ENCODE results near the gene INTS11.

The INTS11 gene

GRCh38 chr1:1342061-1342562 lies 17.7 kb upstream of the INTS11 start:
- peaks cover 12% of the 10 kb centered on the region for H3K79me2 ChIP-seq (ENCODE audit: control insufficient read depth, insufficient read depth, low read length)
- no peak overlapping the region for H3K23ac ChIP-seq (ENCODE audit: low read length)
- no peak overlapping the region for H3K4ac ChIP-seq (ENCODE audit: low read depth, low read length)
- DNase-seq = no peak
- no peak overlapping the region for H3K4me2 ChIP-seq (ENCODE audit: low read length)
- H3K36me3 ChIP-seq (ENCODE audit: control insufficient read depth, insufficient read depth, low read length) = peaks cover 7% of the 10 kb centered on the region
- H3K56ac ChIP-seq (ENCODE audit: low read length) = no peak overlapping the region
- H4K8ac ChIP-seq (ENCODE audit: low read depth, low read length) = no peak overlapping the region
- H3K9ac ChIP-seq (ENCODE audit: low read length) = no peak overlapping the region
- H4K5ac ChIP-seq (ENCODE audit: low read length) = no peak overlapping the region
- no peak overlapping the region for H3K27ac ChIP-seq (ENCODE audit: low read depth, low read length)
- H3K27me3 ChIP-seq (ENCODE audit: insufficient read depth, low read length, poor library complexity) = no peaks in the 10 kb centered on the region
- H2BK15ac ChIP-seq (replicated peaks; ENCODE audit: low read depth) = no peak overlapping the region
- no peak overlapping the region for H2BK5ac ChIP-seq (ENCODE audit: low read length)
- no peak overlapping the region for H3K18ac ChIP-seq (ENCODE audit: low read length)
- no peak overlapping the region for H2BK120ac ChIP-seq (ENCODE audit: low read depth, low read length)
- no peak overlapping the region for H3K4me3 ChIP-seq (ENCODE audit: low read length)
- peaks cover 11% of the 10 kb centered on the region for H3K79me1 ChIP-seq (ENCODE audit: low read length)
- no peaks in the 10 kb centered on the region for H3K4me1 ChIP-seq (ENCODE audit: control insufficient read depth, low read depth, low read length)
- no peak overlapping the region for H2AK5ac ChIP-seq (ENCODE audit: low read length)
- no CpG with 5 or more reads among the region's 28 CpGs for WGBS (ENCODE audit: extremely low coverage, insufficient coverage, low lambda C conversion rate)

GRCh38 chr1:1341549-1342021 lies 17.1 kb upstream of the INTS11 start:
- DNase-seq = no peak
- peaks cover 9% of the 10 kb centered on the region for H3K79me1 ChIP-seq (ENCODE audit: low read length)
- no peak overlapping the region for H3K27ac ChIP-seq (ENCODE audit: low read depth, low read length)
- H3K18ac ChIP-seq (ENCODE audit: low read length) = no peak overlapping the region
- H3K79me2 ChIP-seq (ENCODE audit: control insufficient read depth, insufficient read depth, low read length) = peaks cover 11% of the 10 kb centered on the region
- H3K4me3 ChIP-seq (ENCODE audit: low read length) = no peak overlapping the region
- H3K4ac ChIP-seq (ENCODE audit: low read depth, low read length) = no peak overlapping the region
- H2BK5ac ChIP-seq (ENCODE audit: low read length) = no peak overlapping the region
- H3K56ac ChIP-seq (ENCODE audit: low read length) = no peak overlapping the region
- H2BK120ac ChIP-seq (ENCODE audit: low read depth, low read length) = no peak overlapping the region
- no peaks in the 10 kb centered on the region for H3K27me3 ChIP-seq (ENCODE audit: insufficient read depth, low read length, poor library complexity)
- no peak overlapping the region for H2BK15ac ChIP-seq (replicated peaks; ENCODE audit: low read depth)
- no peak overlapping the region for H4K8ac ChIP-seq (ENCODE audit: low read depth, low read length)
- no peak overlapping the region for H3K23ac ChIP-seq (ENCODE audit: low read length)
- peaks cover 7% of the 10 kb centered on the region for H3K36me3 ChIP-seq (ENCODE audit: control insufficient read depth, insufficient read depth, low read length)
- H4K5ac ChIP-seq (ENCODE audit: low read length) = no peak overlapping the region
- no peaks in the 10 kb centered on the region for H3K4me1 ChIP-seq (ENCODE audit: control insufficient read depth, low read depth, low read length)
- no peak overlapping the region for H3K4me2 ChIP-seq (ENCODE audit: low read length)
- H2AK5ac ChIP-seq (ENCODE audit: low read length) = no peak overlapping the region
- no CpG with 5 or more reads among the region's 17 CpGs for whole genome bisulfite sequencing (ENCODE audit: extremely low coverage, insufficient coverage, low lambda C conversion rate)
- no peak overlapping the region for H3K9ac ChIP-seq (ENCODE audit: low read length)

GRCh38 chr1:1340791-1341548 lies 16.5 kb upstream of the INTS11 start:
- no peak for DNase-seq
- H3K4me1 ChIP-seq (ENCODE audit: control insufficient read depth, low read depth, low read length) = no peaks in the 10 kb centered on the region
- H3K9ac ChIP-seq (ENCODE audit: low read length) = no peak overlapping the region
- H3K27me3 ChIP-seq (ENCODE audit: insufficient read depth, low read length, poor library complexity) = no peaks in the 10 kb centered on the region
- H2BK120ac ChIP-seq (ENCODE audit: low read depth, low read length) = no peak overlapping the region
- H3K4me2 ChIP-seq (ENCODE audit: low read length) = no peak overlapping the region
- no peak overlapping the region for H2BK5ac ChIP-seq (ENCODE audit: low read length)
- H3K56ac ChIP-seq (ENCODE audit: low read length) = no peak overlapping the region
- WGBS (ENCODE audit: extremely low coverage, insufficient coverage, low lambda C conversion rate) = no CpG with 5 or more reads among the region's 36 CpGs
- peaks cover 4% of the 10 kb centered on the region for H3K79me1 ChIP-seq (ENCODE audit: low read length)
- peaks cover 5% of the 10 kb centered on the region for H3K79me2 ChIP-seq (ENCODE audit: control insufficient read depth, insufficient read depth, low read length)
- H4K5ac ChIP-seq (ENCODE audit: low read length) = no peak overlapping the region
- H2AK5ac ChIP-seq (ENCODE audit: low read length) = no peak overlapping the region
- no peak overlapping the region for H4K8ac ChIP-seq (ENCODE audit: low read depth, low read length)
- H3K18ac ChIP-seq (ENCODE audit: low read length) = no peak overlapping the region
- H3K4me3 ChIP-seq (ENCODE audit: low read length) = no peak overlapping the region
- no peak overlapping the region for H3K27ac ChIP-seq (ENCODE audit: low read depth, low read length)
- no peak overlapping the region for H2BK15ac ChIP-seq (replicated peaks; ENCODE audit: low read depth)
- H3K36me3 ChIP-seq (ENCODE audit: control insufficient read depth, insufficient read depth, low read length) = peaks cover 7% of the 10 kb centered on the region
- H3K23ac ChIP-seq (ENCODE audit: low read length) = no peak overlapping the region
- no peak overlapping the region for H3K4ac ChIP-seq (ENCODE audit: low read depth, low read length)

GRCh38 chr1:1340185-1340584 lies 15.7 kb upstream of the INTS11 start:
- Histone ChIP-seq H4K5ac (ENCODE audit: low read length) (no peak overlapping the region), H3K4me1 (ENCODE audit: control insufficient read depth, low read depth, low read length) (no peaks in the 10 kb centered on the region), H3K79me1 (ENCODE audit: low read length) (peaks cover 2% of the 10 kb centered on the region), H3K4me2 (ENCODE audit: low read length) (no peak overlapping the region), H3K27ac (ENCODE audit: low read depth, low read length) (no peak overlapping the region), H3K36me3 (ENCODE audit: control insufficient read depth, insufficient read depth, low read length) (peaks cover 7% of the 10 kb centered on the region), H2BK120ac (ENCODE audit: low read depth, low read length) (no peak overlapping the region), H3K56ac (ENCODE audit: low read length) (no peak overlapping the region), H3K4me3 (ENCODE audit: low read length) (no peak overlapping the region), H3K18ac (ENCODE audit: low read length) (no peak overlapping the region), H3K4ac (ENCODE audit: low read depth, low read length) (no peak overlapping the region), H3K79me2 (ENCODE audit: control insufficient read depth, insufficient read depth, low read length) (no peaks in the 10 kb centered on the region), H2BK5ac (ENCODE audit: low read length) (no peak overlapping the region), H3K9ac (ENCODE audit: low read length) (no peak overlapping the region), H2BK15ac (replicated peaks; ENCODE audit: low read depth) (no peak overlapping the region), H3K23ac (ENCODE audit: low read length) (no peak overlapping the region), H4K8ac (ENCODE audit: low read depth, low read length) (no peak overlapping the region), H3K27me3 (ENCODE audit: insufficient read depth, low read length, poor library complexity) (no peaks in the 10 kb centered on the region), H2AK5ac (ENCODE audit: low read length) (no peak overlapping the region)
- WGBS (ENCODE audit: extremely low coverage, insufficient coverage, low lambda C conversion rate) = no CpG with 5 or more reads among the region's 23 CpGs
- no peak for DNase-seq

- no peak overlapping the region for H4K8ac ChIP-seq (ENCODE audit: low read depth, low read length)
- WGBS (ENCODE audit: extremely low coverage, insufficient coverage, low lambda C conversion rate) = no CpG with 5 or more reads among the region's 36 CpGs
Observed at GRCh38 chr1:1338278-1338677, 13.8 kb upstream of the INTS11 start.

GRCh38 chr1:1337793-1338147 lies 13.3 kb upstream of the INTS11 start:
- Histone ChIP-seq H3K79me2 (ENCODE audit: control insufficient read depth, insufficient read depth, low read length) (no peaks in the 10 kb centered on the region), H2BK15ac (replicated peaks; ENCODE audit: low read depth) (no peak overlapping the region), H2AK5ac (ENCODE audit: low read length) (no peak overlapping the region), H3K27me3 (ENCODE audit: insufficient read depth, low read length, poor library complexity) (no peaks in the 10 kb centered on the region), H3K9ac (ENCODE audit: low read length) (no peak overlapping the region), H3K4ac (ENCODE audit: low read depth, low read length) (no peak overlapping the region), H3K36me3 (ENCODE audit: control insufficient read depth, insufficient read depth, low read length) (peaks cover 7% of the 10 kb centered on the region), H3K4me3 (ENCODE audit: low read length) (no peak overlapping the region), H2BK5ac (ENCODE audit: low read length) (no peak overlapping the region), H2BK120ac (ENCODE audit: low read depth, low read length) (no peak overlapping the region), H4K8ac (ENCODE audit: low read depth, low read length) (no peak overlapping the region), H3K4me2 (ENCODE audit: low read length) (no peak overlapping the region), H3K79me1 (ENCODE audit: low read length) (no peaks in the 10 kb centered on the region), H4K5ac (ENCODE audit: low read length) (no peak overlapping the region), H3K18ac (ENCODE audit: low read length) (no peak overlapping the region), H3K23ac (ENCODE audit: low read length) (no peak overlapping the region), H3K4me1 (ENCODE audit: control insufficient read depth, low read depth, low read length) (no peaks in the 10 kb centered on the region), H3K56ac (ENCODE audit: low read length) (no peak overlapping the region), H3K27ac (ENCODE audit: low read depth, low read length) (no peak overlapping the region)
- no peak for DNase-seq
- WGBS (ENCODE audit: extremely low coverage, insufficient coverage, low lambda C conversion rate) = no CpG with 5 or more reads among the region's 18 CpGs

More at GRCh38 chr1:1338278-1338677, 13.8 kb upstream of the INTS11 start:
- H4K5ac ChIP-seq (ENCODE audit: low read length) = no peak overlapping the region
- H3K4me3 ChIP-seq (ENCODE audit: low read length) = no peak overlapping the region
- no peak overlapping the region for H3K4me2 ChIP-seq (ENCODE audit: low read length)
- DNase-seq = no peak
- no peak overlapping the region for H2BK5ac ChIP-seq (ENCODE audit: low read length)
- no peaks in the 10 kb centered on the region for H3K79me2 ChIP-seq (ENCODE audit: control insufficient read depth, insufficient read depth, low read length)
- H2AK5ac ChIP-seq (ENCODE audit: low read length) = no peak overlapping the region
- H2BK15ac ChIP-seq (replicated peaks; ENCODE audit: low read depth) = no peak overlapping the region
- H3K23ac ChIP-seq (ENCODE audit: low read length) = no peak overlapping the region
- peaks cover under 1% of the 10 kb centered on the region for H3K79me1 ChIP-seq (ENCODE audit: low read length)
- H3K56ac ChIP-seq (ENCODE audit: low read length) = no peak overlapping the region
- peaks cover 7% of the 10 kb centered on the region for H3K36me3 ChIP-seq (ENCODE audit: control insufficient read depth, insufficient read depth, low read length)
- H3K9ac ChIP-seq (ENCODE audit: low read length) = no peak overlapping the region
- H3K27ac ChIP-seq (ENCODE audit: low read depth, low read length) = no peak overlapping the region
- H3K4ac ChIP-seq (ENCODE audit: low read depth, low read length) = no peak overlapping the region
- no peaks in the 10 kb centered on the region for H3K27me3 ChIP-seq (ENCODE audit: insufficient read depth, low read length, poor library complexity)
- H3K4me1 ChIP-seq (ENCODE audit: control insufficient read depth, low read depth, low read length) = no peaks in the 10 kb centered on the region
- H3K18ac ChIP-seq (ENCODE audit: low read length) = no peak overlapping the region
- H2BK120ac ChIP-seq (ENCODE audit: low read depth, low read length) = no peak overlapping the region
